IMR-90 (cell line): ENCODE results near the gene UGGT2. TPM values are rescaled to one million over a fixed set of nuclear protein-coding genes. Genes with fewer than 3 reads are reported as not detected.

Experiments used
- ATAC-seq: fragments of 200-7000 bp; cut with Tn5 transposase; 2 replicates; pipeline ENCODE4 v1.9.1; 2020; ENCODE audit warnings: low read depth, mild to moderate bottlenecking, moderate library complexity
- BruUV-seq: library from RNA; stranded (reverse); fragments of 400-500 nt; replicated peaks from 2 replicates; lab custom pipeline; 2021; lab: Mats Ljungman, UMichigan
- CTCF ChIA-PET: fragments of 300-600 bp; formaldehyde crosslinking; extraction: SDS; loops from one replicate; lab custom pipeline; 2021; ENCODE audit warnings: antibody characterized with exemption; lab: Yijun Ruan, JAX
- POLR2A ChIA-PET: fragments of 300-600 bp; sonication (Branson Sonifier 250); formaldehyde crosslinking; loops from one replicate; lab custom pipeline; 2022; ENCODE audit warnings: antibody characterized with exemption; ENCODE audit not compliant: unreplicated experiment; lab: Charles Lee
- DNase-seq: peaks from one replicate; pipeline ENCODE4 v3.0.0; 2013
- H2AFZ ChIP-seq: replicated peaks from 2 replicates; pipeline ENCODE3; 2013; ENCODE audit warnings: low read length, mild to moderate bottlenecking; ENCODE audit not compliant: poor library complexity
- H2AK5ac ChIP-seq: 2 replicates; pipeline ENCODE4 v1.6.1; 2013; ENCODE audit warnings: low read depth, low read length, inconsistent platforms
- H2AK9ac ChIP-seq: replicated peaks from 2 replicates; pipeline ENCODE3; 2013; ENCODE audit warnings: mild to moderate bottlenecking, low read depth, low read length, moderate library complexity; ENCODE audit not compliant: poor library complexity
- H2BK120ac ChIP-seq: 2 replicates; pipeline ENCODE4 v1.6.1; 2013; ENCODE audit warnings: low read depth, low read length, inconsistent platforms
- H2BK15ac ChIP-seq: 3 replicates; pipeline ENCODE4 v1.6.1; 2013; ENCODE audit warnings: low read depth, low read length, inconsistent platforms
- H2BK20ac ChIP-seq: 2 replicates; pipeline ENCODE4 v1.6.1; 2013; ENCODE audit warnings: low read depth, mild to moderate bottlenecking, inconsistent platforms, low read length, moderate library complexity
- H2BK5ac ChIP-seq: 2 replicates; pipeline ENCODE4 v1.6.1; 2013; ENCODE audit warnings: mild to moderate bottlenecking, low read depth, low read length, inconsistent platforms; ENCODE audit not compliant: poor library complexity, severe bottlenecking
- H3K14ac ChIP-seq: replicated peaks from 2 replicates; pipeline ENCODE4 v1.6.1; 2013; ENCODE audit warnings: low read depth, low read length, inconsistent platforms
- H3K18ac ChIP-seq: 2 replicates; pipeline ENCODE4 v1.6.1; 2013; ENCODE audit warnings: low read depth, low read length, control low read depth
- H3K23ac ChIP-seq: 2 replicates; pipeline ENCODE4 v1.6.1; 2013; ENCODE audit warnings: low read depth, low read length, inconsistent platforms
- H3K27ac ChIP-seq: 2 replicates; pipeline ENCODE4 v1.5.1; 2013; ENCODE audit warnings: mild to moderate bottlenecking, control low read depth, low read length; ENCODE audit not compliant: insufficient read depth
- H3K27me3 ChIP-seq: 2 replicates; pipeline ENCODE4 v1.6.1; 2013; ENCODE audit warnings: low read length; ENCODE audit not compliant: control insufficient read depth, insufficient read depth
- H3K36me3 ChIP-seq: 2 replicates; pipeline ENCODE4 v1.6.1; 2013; ENCODE audit warnings: low read length, mixed read lengths; ENCODE audit not compliant: control insufficient read depth, insufficient read depth
- H3K4ac ChIP-seq: 2 replicates; pipeline ENCODE4 v1.6.1; 2013; ENCODE audit warnings: low read depth, low read length, inconsistent platforms
- H3K4me1 ChIP-seq: 2 replicates; pipeline ENCODE4 v1.6.1; 2013; ENCODE audit warnings: low read length, mixed read lengths; ENCODE audit not compliant: control insufficient read depth, insufficient read depth
- H3K4me2 ChIP-seq: 2 replicates; pipeline ENCODE4 v1.6.1; 2013; ENCODE audit warnings: low read depth, mild to moderate bottlenecking, control low read depth, low read length, moderate library complexity
- H3K4me3 ChIP-seq: 2 replicates; pipeline ENCODE4 v1.5.1; 2013; ENCODE audit warnings: low read depth, mild to moderate bottlenecking, control low read depth, low read length, moderate library complexity; ENCODE audit not compliant: insufficient read depth
- H3K56ac ChIP-seq: 2 replicates; pipeline ENCODE4 v1.6.1; 2013; ENCODE audit warnings: low read length, inconsistent platforms; ENCODE audit not compliant: insufficient read depth; ENCODE audit errors: extremely low read depth
- H3K79me1 ChIP-seq, 2 experiments: 2 replicates each; pipeline ENCODE4 v1.6.1; 2013; ENCODE audit warnings: low read length in 2 of 2, inconsistent platforms in 1 of 2, low read depth in 1 of 2
- H3K9ac ChIP-seq: 2 replicates; pipeline ENCODE4 v1.6.1; 2013; ENCODE audit warnings: low read depth, low read length, control low read depth
- H3K9me1 ChIP-seq: 2 replicates; pipeline ENCODE4 v1.6.1; 2013; ENCODE audit warnings: low read length, inconsistent platforms; ENCODE audit not compliant: insufficient read depth
- H3K9me3 ChIP-seq: 2 replicates; pipeline ENCODE4 v1.6.1; 2013; ENCODE audit warnings: low read length; ENCODE audit not compliant: control insufficient read depth, insufficient read depth
- H4K20me1 ChIP-seq: 2 replicates; pipeline ENCODE4 v1.6.1; 2013; ENCODE audit warnings: low read length, inconsistent platforms; ENCODE audit not compliant: insufficient read depth
- H4K5ac ChIP-seq: 2 replicates; pipeline ENCODE4 v1.6.1; 2013; ENCODE audit warnings: mild to moderate bottlenecking, low read depth, low read length, control low read depth
- H4K8ac ChIP-seq, 2 experiments: 2 replicates each; pipeline ENCODE4 v1.6.1; 2013; ENCODE audit warnings: low read depth in 2 of 2, low read length in 2 of 2, control low read depth in 1 of 2, inconsistent platforms in 1 of 2
- H4K91ac ChIP-seq: 2 replicates; pipeline ENCODE4 v1.6.1; 2013; ENCODE audit warnings: low read depth, low read length, inconsistent platforms; ENCODE audit not compliant: insufficient read depth
- BHLHE40 ChIP-seq: fragments of 150-350 bp; IDR thresholded peaks from 2 replicates; pipeline ENCODE4 v1.6.1; 2016; ENCODE audit warnings: mild to moderate bottlenecking, low read depth, low read length
- CEBPB ChIP-seq: IDR thresholded peaks from 2 replicates; pipeline ENCODE4 v1.6.1; 2012; ENCODE audit warnings: low read depth, low read length, improper control_type of control experiment
- CHD1 ChIP-seq: IDR thresholded peaks from 2 replicates; pipeline ENCODE4 v1.6.1; 2012; ENCODE audit warnings: low read depth, low read length, improper control_type of control experiment
- CTCF ChIP-seq: conservative IDR thresholded peaks from 2 replicates; pipeline ENCODE4 v1.5.1; 2012; ENCODE audit warnings: mild to moderate bottlenecking, low read depth, low read length, improper control_type of control experiment
- ELK1 ChIP-seq: fragments of 150-350 bp; IDR thresholded peaks from 2 replicates; pipeline ENCODE4 v1.6.1; 2016; ENCODE audit warnings: low read depth, mild to moderate bottlenecking, low read length, moderate library complexity, borderline replicate concordance
- FOS ChIP-seq: fragments of 150-350 bp; IDR thresholded peaks from 2 replicates; pipeline ENCODE4 v1.6.1; 2016; ENCODE audit warnings: low read depth, low read length
- MAZ ChIP-seq: IDR thresholded peaks from 2 replicates; pipeline ENCODE4 v1.6.1; 2012; ENCODE audit warnings: low read depth, mild to moderate bottlenecking, low read length, improper control_type of control experiment, moderate library complexity, borderline replicate concordance
- MXI1 ChIP-seq: IDR thresholded peaks from 2 replicates; pipeline ENCODE4 v1.6.1; 2012; ENCODE audit warnings: low read depth, mild to moderate bottlenecking, low read length, moderate library complexity, borderline replicate concordance
- POLR2A ChIP-seq: IDR thresholded peaks from 2 replicates; pipeline ENCODE4 v1.6.1; 2012; ENCODE audit warnings: mild to moderate bottlenecking, low read depth, low read length
- RAD21 ChIP-seq: IDR thresholded peaks from 2 replicates; pipeline ENCODE4 v1.6.1; 2012; ENCODE audit warnings: low read length, improper control_type of control experiment
- RCOR1 ChIP-seq: IDR thresholded peaks from 2 replicates; pipeline ENCODE4 v1.6.1; 2012; ENCODE audit warnings: mild to moderate bottlenecking, low read length, improper control_type of control experiment; ENCODE audit not compliant: insufficient replicate concordance
- RFX5 ChIP-seq: IDR thresholded peaks from 2 replicates; pipeline ENCODE4 v1.8.0; 2012; ENCODE audit warnings: low read depth, mild to moderate bottlenecking, low read length, moderate library complexity
- SMC3 ChIP-seq: fragments of 150-350 bp; IDR thresholded peaks from 2 replicates; pipeline ENCODE4 v1.6.1; 2016; ENCODE audit warnings: low read depth, mild to moderate bottlenecking, antibody characterized with exemption, low read length, moderate library complexity
- USF2 ChIP-seq: fragments of 150-350 bp; IDR thresholded peaks from 2 replicates; pipeline ENCODE4 v1.6.1; 2017; ENCODE audit warnings: mild to moderate bottlenecking, antibody characterized with exemption, low read length, low read depth
- WGBS, 2 experiments: methylation state at CpG; one replicate each; pipeline versions ENCODE4 v1.1.5 to v1.1.7; 2013; ENCODE audit warnings: missing lambda C conversion rate in 2 of 2; ENCODE audit not compliant: insufficient read length in 1 of 2; ENCODE audit errors: extremely low coverage in 2 of 2; 5-methylcytosine and 5-hydroxymethylcytosine counted together
- dilution Hi-C: fragments of 300-500 bp; cut with HindIII; formaldehyde crosslinking; loops from one replicate; pipeline ENCODE4 v1.14.3; 2018; ENCODE audit warnings: low sequenced_read_pairs; ENCODE audit not compliant: unreplicated experiment
- in situ Hi-C: fragments of 300-500 bp; cut with MboI; formaldehyde crosslinking; loops from 3 replicates; pipeline ENCODE4 v1.14.3; 2019; ENCODE audit warnings: low sequenced_read_pairs, inconsistent platforms, mixed read lengths
- intact Hi-C: fragments of 100-400 bp; cut with micrococcal nuclease; formaldehyde crosslinking; loops from 2 replicates; pipeline ENCODE4 v1.10.0; 2022
- polyA plus RNA-seq, 3 experiments: library from polyadenylated mRNA; depleted of rRNA; stranded (reverse); fragments of >200 nt; gene quantifications; 2 replicates each; pipeline ENCODE4 v1.2.3, GENCODE V29; 2012; ENCODE audit warnings: low replicate concordance in 1 of 3
- total RNA-seq: library from RNA; depleted of rRNA; stranded (reverse); fragments of >200 nt; gene quantifications from 2 replicates; pipeline ENCODE4 v1.2.3, GENCODE V29; 2012

Gene UGGT2
- total and polyA plus RNA-seq, 2 of the 4 experiments (the other 2 are of a cell fraction), result 21.4 to 40.1 TPM

- Histone ChIP-seq H3K4me1 (peaks cover 2% of the 10 kb centered on the region), H2BK15ac (no peak overlapping the region), H3K36me3 (peaks cover 3% of the 10 kb centered on the region), H3K23ac (no peak overlapping the region), H2BK5ac (no peak overlapping the region), H2AFZ (no peak overlapping the region), H3K9me3 (no peaks in the 10 kb centered on the region), H3K9me1 (no peaks in the 10 kb centered on the region), H3K56ac (no peak overlapping the region), H4K20me1 (no peaks in the 10 kb centered on the region), H3K79me1 (no peaks in the 10 kb centered on the region), H2AK9ac (no peak overlapping the region), H2BK120ac (no peak overlapping the region), H2AK5ac (no peak overlapping the region), H4K5ac (no peak overlapping the region), H3K18ac (no peak overlapping the region), H3K27me3 (no peaks in the 10 kb centered on the region), H3K4me3 (no peak overlapping the region), H3K9ac (no peak overlapping the region), H3K27ac (peak overlapping the region; percentile 32; the same call in 1 of the 2 replicates), H3K4ac (no peak overlapping the region), H2BK20ac (no peak overlapping the region), H4K8ac (no peak overlapping the region), H4K91ac (no peak overlapping the region), H3K14ac (no peak overlapping the region), H3K4me2 (no peak overlapping the region)
- WGBS, 2 experiments, result no CpG with 5 or more reads among the region's 1 CpG
- dilution Hi-C loops, result no loop called here
- DNase-seq, result peak; percentile 17
- ChIA-PET CTCF (no interaction called here), POLR2A (no interaction called here)
- peak; percentile 72 for ATAC-seq
- TF ChIP-seq BHLHE40 (no peak), MAZ (no peak), RCOR1 (no peak), SMC3 (no peak), POLR2A (no peak), RAD21 (no peak), CEBPB (no peak), CHD1 (no peak), ELK1 (no peak), CTCF (no peak), MXI1 (no peak), RFX5 (no peak), USF2 (no peak), FOS (no peak)
- BruUV-seq, result no TSS peak
- in situ Hi-C loops, result no loop called here
- intact Hi-C loops, result no loop called here
Measured at GRCh38 chr13:95800436-95800835, 252.8 kb downstream of the UGGT2 start.
